ENCODE results near the gene HLA-A. TPM values are rescaled to one million over a fixed set of nuclear protein-coding genes. Genes with fewer than 3 reads are reported as not detected.

HLA-A gene
- total and polyA plus RNA-seq, 9 of the 15 experiments (the other 6 are each of a cell fraction or from before 2014, with no cell fraction given) = 0.46 to 3.3 TPM; not detected in 7

DNA sequence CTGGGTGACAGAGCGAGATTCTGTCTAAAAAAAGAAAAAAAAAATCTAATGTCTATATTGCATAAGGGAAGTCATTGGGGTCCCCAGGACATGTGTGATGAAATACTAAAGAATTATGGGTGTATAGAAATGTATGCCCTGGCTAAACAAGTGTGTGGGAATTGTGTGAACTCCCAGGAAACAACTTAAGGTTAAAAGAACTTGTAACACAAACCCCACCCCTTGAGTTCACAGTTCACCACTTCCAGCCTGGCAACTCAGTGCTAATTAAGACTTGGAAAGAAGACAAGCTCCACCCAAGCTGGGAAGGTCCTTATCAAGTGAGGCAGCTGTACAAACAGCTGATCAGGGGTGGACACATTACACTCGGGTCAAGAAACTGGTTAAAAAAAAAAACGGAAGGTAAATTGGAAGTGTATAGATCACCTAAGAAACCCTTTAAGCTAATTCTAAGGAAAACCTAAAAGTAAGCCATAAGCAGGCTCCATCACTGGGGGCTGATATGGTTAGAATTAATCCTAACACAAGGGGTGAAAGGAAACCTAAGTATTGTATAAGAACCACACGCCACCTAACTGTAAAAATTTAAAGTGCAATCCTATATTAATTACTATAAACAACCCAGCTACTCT, 25.2 kb downstream of the HLA-A start (continued):
- TF ChIP-seq, protein P1, sequence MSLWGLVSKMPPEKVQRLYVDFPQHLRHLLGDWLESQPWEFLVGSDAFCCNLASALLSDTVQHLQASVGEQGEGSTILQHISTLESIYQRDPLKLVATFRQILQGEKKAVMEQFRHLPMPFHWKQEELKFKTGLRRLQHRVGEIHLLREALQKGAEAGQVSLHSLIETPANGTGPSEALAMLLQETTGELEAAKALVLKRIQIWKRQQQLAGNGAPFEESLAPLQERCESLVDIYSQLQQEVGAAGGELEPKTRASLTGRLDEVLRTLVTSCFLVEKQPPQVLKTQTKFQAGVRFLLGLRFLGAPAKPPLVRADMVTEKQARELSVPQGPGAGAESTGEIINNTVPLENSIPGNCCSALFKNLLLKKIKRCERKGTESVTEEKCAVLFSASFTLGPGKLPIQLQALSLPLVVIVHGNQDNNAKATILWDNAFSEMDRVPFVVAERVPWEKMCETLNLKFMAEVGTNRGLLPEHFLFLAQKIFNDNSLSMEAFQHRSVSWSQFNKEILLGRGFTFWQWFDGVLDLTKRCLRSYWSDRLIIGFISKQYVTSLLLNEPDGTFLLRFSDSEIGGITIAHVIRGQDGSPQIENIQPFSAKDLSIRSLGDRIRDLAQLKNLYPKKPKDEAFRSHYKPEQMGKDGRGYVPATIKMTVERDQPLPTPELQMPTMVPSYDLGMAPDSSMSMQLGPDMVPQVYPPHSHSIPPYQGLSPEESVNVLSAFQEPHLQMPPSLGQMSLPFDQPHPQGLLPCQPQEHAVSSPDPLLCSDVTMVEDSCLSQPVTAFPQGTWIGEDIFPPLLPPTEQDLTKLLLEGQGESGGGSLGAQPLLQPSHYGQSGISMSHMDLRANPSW (CRISPR knock-in tag; IDR thresholded peaks at IDR 0.05) = no peak
- TF ChIP-seq TAL1 (IDR thresholded peaks at IDR 0.05) (peak; percentile 90), MXD1 (CRISPR knock-in tag; IDR thresholded peaks at IDR 0.05; ENCODE audit: borderline replicate concordance, poor library complexity, severe bottlenecking) (no peak), HDAC1 (IDR thresholded peaks at IDR 0.05) (peak in 1 of 2 experiments; percentile 92; a peak in 3 of 4 replicates), NONO (IDR thresholded peaks at IDR 0.05; ENCODE audit: low read depth in 2 of 2, low read length in 1 of 2) (no peak), DACH1 (IDR thresholded peaks at IDR 0.05; ENCODE audit: partially characterized antibody) (peak; percentile 100), SMAD1 (IDR thresholded peaks at IDR 0.05; ENCODE audit: low read depth, low read length, partially characterized antibody) (no peak), HOXB6 (CRISPR knock-in tag; IDR thresholded peaks at IDR 0.05; ENCODE audit: borderline replicate concordance) (no peak), ERF (CRISPR knock-in tag; IDR thresholded peaks at IDR 0.05) (no peak), ARHGAP35 (IDR thresholded peaks at IDR 0.05; ENCODE audit: partially characterized antibody) (no peak), MCM2 (IDR thresholded peaks at IDR 0.05; ENCODE audit: low read depth) (no peak), PHF8 (IDR thresholded peaks at IDR 0.05; ENCODE audit: borderline replicate concordance, low read length) (0 out of 2 replicates have a peak, but pooled peaks have one; percentile 8), ZNF311 (CRISPR knock-in tag; IDR thresholded peaks at IDR 0.05) (no peak), MYBL2 (IDR thresholded peaks at IDR 0.05; ENCODE audit: low read depth) (no peak), MYBL2 (CRISPR knock-in tag; IDR thresholded peaks at IDR 0.05; ENCODE audit: borderline replicate concordance) (no peak), ZBTB34 (CRISPR knock-in tag; IDR thresholded peaks at IDR 0.05) (peak; percentile 11; the same call in 1 of the 2 replicates), HCFC1 (IDR thresholded peaks at IDR 0.05; ENCODE audit: low read depth, low read length) (no peak), MCM3 (IDR thresholded peaks at IDR 0.05) (no peak), ZNF124 (CRISPR knock-in tag; IDR thresholded peaks at IDR 0.05) (no peak), THRB (CRISPR knock-in tag; conservative IDR thresholded peaks at IDR 0.05) (no peak; the same call in 1 of the 2 replicates)
- TF ChIP-seq, protein P2, sequence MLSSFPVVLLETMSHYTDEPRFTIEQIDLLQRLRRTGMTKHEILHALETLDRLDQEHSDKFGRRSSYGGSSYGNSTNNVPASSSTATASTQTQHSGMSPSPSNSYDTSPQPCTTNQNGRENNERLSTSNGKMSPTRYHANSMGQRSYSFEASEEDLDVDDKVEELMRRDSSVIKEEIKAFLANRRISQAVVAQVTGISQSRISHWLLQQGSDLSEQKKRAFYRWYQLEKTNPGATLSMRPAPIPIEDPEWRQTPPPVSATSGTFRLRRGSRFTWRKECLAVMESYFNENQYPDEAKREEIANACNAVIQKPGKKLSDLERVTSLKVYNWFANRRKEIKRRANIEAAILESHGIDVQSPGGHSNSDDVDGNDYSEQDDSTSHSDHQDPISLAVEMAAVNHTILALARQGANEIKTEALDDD (IDR thresholded peaks at IDR 0.05) = peak; percentile 92
